Activated CD4-positive, CD25-positive, alpha-beta regulatory T cell treated with anti-CD3 and anti-CD28 coated beads, Interleukin-2, amount 50 U/mL, for 24 hours (primary cell): Measurements from ENCODE around the gene KDM7A.

ENCODE experiments used
- ATAC-seq, 2 donors: fragments of 150-1000 bp; cut with Tn5 transposase; one replicate each; pipeline ENCODE4 v1.10.0; 2021; ENCODE audit warnings: mild to moderate bottlenecking in 1 of 2, moderate library complexity in 1 of 2

Gene KDM7A

GRCh38 chr7:140051820-140052219 lies 125.0 kb downstream of the KDM7A start:
- ATAC-seq = no peak

GRCh38 chr7:140050100-140050499 lies 126.7 kb downstream of the KDM7A start:
- no peak for ATAC-seq

DNA sequence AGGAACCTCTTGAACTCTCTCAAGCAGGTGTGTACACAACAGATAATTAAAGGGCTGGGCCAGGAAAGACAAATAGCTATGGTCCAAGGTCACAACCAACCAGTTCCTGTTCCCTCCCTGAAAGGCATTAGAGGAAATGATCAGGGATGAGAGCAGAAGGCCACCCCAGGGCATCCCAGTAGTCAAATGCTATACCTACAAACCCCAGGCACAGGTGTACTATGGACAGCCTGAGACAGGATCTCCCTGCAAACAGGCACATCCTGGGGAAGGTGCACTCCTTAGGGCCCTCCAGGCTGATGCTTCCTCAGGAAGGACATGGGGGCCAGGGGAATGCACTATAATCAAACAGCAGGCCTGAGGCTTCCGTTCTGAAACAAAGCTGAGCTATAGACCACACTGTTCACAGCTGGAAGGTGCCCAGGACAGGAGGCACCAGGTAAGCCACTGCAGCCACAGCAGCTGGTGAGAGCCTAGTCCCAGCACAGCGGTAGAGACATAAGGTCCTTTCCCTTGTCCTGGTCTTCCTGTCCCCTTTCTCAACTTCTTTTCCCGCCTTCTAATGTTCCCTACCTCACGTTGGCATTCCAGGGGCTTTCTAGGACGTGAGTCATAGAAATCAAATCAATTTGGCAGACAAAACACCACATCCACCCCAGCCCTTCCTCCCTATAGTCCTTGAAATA lies 127.3 kb downstream of the KDM7A start:
- no peak for ATAC-seq

DNA sequence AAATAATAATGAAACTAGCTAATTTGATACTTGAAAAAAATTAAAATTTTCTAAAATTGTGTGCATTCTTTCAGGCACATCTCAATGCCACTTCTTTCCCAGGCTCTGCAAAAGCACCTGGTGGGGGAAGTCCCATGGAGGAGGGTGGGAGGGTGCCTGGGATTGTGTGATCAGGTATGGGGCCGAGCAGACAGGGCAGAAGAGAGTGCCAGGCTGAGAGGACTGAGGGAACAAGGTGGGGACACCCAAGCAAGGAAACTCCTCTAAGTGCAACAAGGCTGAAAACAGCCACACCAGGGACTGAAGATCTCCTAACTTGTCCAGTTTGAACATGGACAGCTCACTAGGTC lies 127.8 kb downstream of the KDM7A start:
- no peak for ATAC-seq

DNA sequence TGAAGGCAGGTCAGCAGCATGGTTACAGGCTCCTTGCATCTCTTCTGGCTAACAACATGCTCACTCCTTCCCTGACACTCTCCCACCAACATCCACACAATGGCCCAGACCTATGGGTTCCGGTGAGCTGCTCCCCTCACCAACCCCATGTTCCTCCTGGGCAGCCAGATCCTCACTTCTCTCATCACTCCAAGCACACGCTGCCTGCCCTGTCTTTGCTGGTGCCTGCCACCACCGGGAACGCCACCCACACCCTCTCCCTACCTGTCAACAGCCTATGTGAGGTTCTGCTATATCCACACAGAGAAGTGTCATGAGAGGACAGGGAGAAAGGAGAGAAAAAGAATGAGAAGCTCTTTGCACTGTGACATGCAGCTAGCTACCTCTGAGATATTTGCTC lies 128.6 kb downstream of the KDM7A start:
- no peak for ATAC-seq

- no peak for ATAC-seq
These were observed 129.6 kb downstream of the KDM7A start for GRCh38 chr7:140047197-140047596.

DNA sequence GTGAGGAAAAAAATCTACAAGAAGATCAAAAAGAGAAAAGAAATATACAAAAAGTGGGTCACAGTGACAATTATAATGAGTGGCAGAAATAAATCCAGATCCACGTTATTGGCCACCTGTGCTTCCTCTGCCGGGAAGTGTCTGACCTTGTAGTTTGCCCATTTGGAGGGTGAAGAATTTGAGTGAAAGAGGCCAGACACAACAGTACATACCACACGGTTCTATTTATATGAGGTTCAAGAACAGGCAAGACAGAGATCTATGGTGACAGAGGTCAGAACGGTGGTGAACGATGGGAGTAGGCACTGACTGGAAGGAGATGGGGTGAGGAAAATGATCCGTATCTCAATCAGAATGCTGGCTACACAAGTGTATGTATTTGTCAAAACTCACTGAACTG lies 131.1 kb downstream of the KDM7A start:
- no peak for ATAC-seq

DNA sequence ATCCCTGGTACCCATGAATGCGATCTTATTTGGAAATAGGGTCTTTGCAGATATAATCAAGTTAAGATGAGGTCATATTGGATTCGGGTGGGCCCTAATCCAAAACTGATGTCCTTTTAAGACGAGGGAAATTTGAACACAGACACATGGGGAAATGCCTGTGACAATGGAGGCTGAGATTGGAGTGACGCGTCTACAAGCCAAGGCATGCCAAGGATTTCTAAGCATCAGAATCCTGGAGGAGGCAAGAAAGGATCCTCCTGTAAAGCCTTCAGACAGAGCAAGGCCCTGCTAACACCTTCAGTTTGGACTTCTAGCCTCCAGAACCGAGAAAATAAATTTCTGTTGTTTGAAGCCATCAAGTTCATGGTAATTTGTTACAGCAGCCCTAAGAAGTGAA lies 132.5 kb downstream of the KDM7A start:
- no peak for ATAC-seq

DNA sequence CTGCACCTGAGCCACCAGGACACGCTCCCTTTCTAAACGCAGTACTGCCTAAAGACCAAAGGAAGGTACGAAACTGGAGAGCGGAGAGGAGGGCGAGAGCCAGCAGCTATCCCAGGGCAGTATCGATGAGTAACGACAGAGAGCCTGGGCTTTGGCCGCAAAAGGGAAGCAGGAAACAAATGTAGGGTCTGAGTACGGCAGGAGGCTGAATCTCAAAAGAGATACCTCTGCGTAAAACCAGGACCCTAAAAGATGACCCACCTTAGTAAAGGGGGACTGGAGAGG lies 134.5 kb downstream of the KDM7A start:
- no peak for ATAC-seq

- no peak for ATAC-seq
These were observed 135.0 kb downstream of the KDM7A start for GRCh38 chr7:140041659-140042385.

DNA sequence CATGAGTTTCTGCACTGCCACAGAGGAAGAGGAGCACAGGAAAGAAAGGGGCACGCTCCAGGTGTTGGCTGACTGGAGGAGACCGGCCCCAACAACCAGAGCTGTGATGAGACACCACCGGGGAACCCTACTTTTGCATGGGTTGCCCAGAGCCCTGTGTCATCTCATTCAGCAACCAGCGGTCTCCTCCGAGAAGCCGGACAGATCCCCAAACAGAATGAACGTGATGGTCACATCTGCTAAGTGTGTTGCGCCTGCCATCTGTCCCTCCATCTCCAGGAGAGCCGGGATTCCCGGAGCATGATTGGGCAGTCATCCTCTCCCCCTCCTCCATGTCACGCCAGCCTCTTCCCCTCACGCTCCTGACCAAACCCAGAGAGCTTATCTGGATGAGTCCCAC lies 136.9 kb downstream of the KDM7A start:
- no peak for ATAC-seq

GRCh38 chr7:140039066-140039465 lies 137.7 kb downstream of the KDM7A start:
- no peak for ATAC-seq

- ATAC-seq = peak; percentile 53
These were observed 140.4 kb downstream of the KDM7A start for GRCh38 chr7:140036224-140036962.

GRCh38 chr7:140035400-140036223 lies 141.2 kb downstream of the KDM7A start:
- no peak for ATAC-seq
